Activated CD8-positive, alpha-beta T cell treated with anti-CD3 and anti-CD28 coated beads, Interleukin-2, amount 10 ng/mL, durations not matched to agents 7 days and 5 days (primary cell): Measurements from ENCODE around the gene ARFGAP1. TPM values are rescaled to one million over a fixed set of nuclear protein-coding genes. Genes with fewer than 3 reads are reported as not detected.
"Not testable (repeated sequence)": the region's sequence is repeated elsewhere in the genome, so short reads cannot be mapped to it uniquely, and the experiment has no call there.

Source experiments
- ATAC-seq: fragments of 150-1000 bp; cut with Tn5 transposase; one replicate; pipeline ENCODE4 v1.10.0; 2021; ENCODE audit warnings: moderate library complexity
- CTCF ChIA-PET: fragments of 350-600 bp; sonication (Branson Sonifier 250); formaldehyde crosslinking; loops from one replicate; lab custom pipeline; 2021; ENCODE audit warnings: antibody characterized with exemption; lab: Charles Lee
- POLR2A ChIA-PET: fragments of 350-600 bp; sonication (Branson Sonifier 250); formaldehyde crosslinking; loops from one replicate; lab custom pipeline; 2021; ENCODE audit warnings: antibody characterized with exemption; lab: Charles Lee
- DNase-seq: peaks from one replicate; pipeline ENCODE4 v3.0.0-alpha.2; 2020
- H3K27ac Mint-ChIP-seq: one replicate; pipeline ENCODE4 v1.8.0; 2021; ENCODE audit warnings: mild to moderate bottlenecking, mixed read lengths
- H3K27me3 Mint-ChIP-seq: one replicate; pipeline ENCODE4 v1.8.0; 2021; ENCODE audit warnings: low read depth, mixed read lengths
- H3K36me3 Mint-ChIP-seq: one replicate; pipeline ENCODE4 v1.8.0; 2021; ENCODE audit warnings: low read depth, mixed read lengths
- H3K4me1 Mint-ChIP-seq: one replicate; pipeline ENCODE4 v1.8.0; 2021; ENCODE audit warnings: low read depth, mixed read lengths
- H3K4me3 Mint-ChIP-seq: one replicate; pipeline ENCODE4 v1.8.0; 2021; ENCODE audit warnings: mild to moderate bottlenecking, mixed read lengths
- H3K9me3 Mint-ChIP-seq: one replicate; pipeline ENCODE4 v1.8.0; 2022; ENCODE audit warnings: mixed read lengths; ENCODE audit not compliant: insufficient read depth
- total RNA-seq, 2 experiments: library from RNA; stranded (reverse); gene quantifications; one replicate each; pipeline ENCODE4 v1.2.3, GENCODE V29; 2021

ARFGAP1 gene
- total RNA-seq, 2 experiments from 2014 or later, result 68.7 to 75.6 TPM

GRCh38 chr20:63330084-63330760, 57.6 kb downstream of the ARFGAP1 start:
- Mint-ChIP-seq H3K27me3 (no peaks in the 10 kb centered on the region), H3K4me3 (no peak overlapping the region), H3K9me3 (peaks cover 6% of the 10 kb centered on the region), H3K27ac (no peak overlapping the region), H3K36me3 (no peaks in the 10 kb centered on the region), H3K4me1 (peaks cover 5% of the 10 kb centered on the region)
- POLR2A ChIA-PET, result interaction anchor here (0.6 kb wide), 1 partner anchor 15 kb away, joined by 3 read pairs; no protein-coding TSS in a partner anchor
- CTCF ChIA-PET, result no interaction called here
- no peak for DNase-seq
- no peak for ATAC-seq

DNA sequence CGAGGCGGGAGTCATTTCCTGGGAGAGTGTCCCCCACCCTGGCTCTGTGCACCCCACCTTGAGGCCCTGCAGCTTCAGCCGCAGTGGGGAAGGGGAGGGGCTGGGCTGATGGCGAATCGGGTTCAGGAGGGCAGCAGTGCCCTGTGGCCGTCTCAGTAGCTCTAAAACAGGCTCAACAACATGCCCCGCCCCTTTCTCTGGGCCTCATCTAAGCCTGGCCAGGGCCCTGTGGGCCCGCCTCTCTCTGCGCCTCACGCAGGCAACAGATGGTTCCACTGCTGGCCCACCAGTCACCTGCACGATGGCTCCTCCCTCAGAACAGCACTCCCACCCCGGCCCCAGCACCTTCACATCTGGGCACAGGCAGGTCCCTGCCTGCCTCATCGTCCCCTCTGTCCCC, 58.3 kb downstream of the ARFGAP1 start:
- H3K4me3 Mint-ChIP-seq, result no peak overlapping the region
- ATAC-seq (no peak), DNase-seq (no peak)
- no peak overlapping the region for H3K27ac Mint-ChIP-seq
- peaks cover 5% of the 10 kb centered on the region for H3K4me1 Mint-ChIP-seq
- POLR2A ChIA-PET, result no interaction called here
- H3K27me3 Mint-ChIP-seq, result no peaks in the 10 kb centered on the region
- H3K36me3 Mint-ChIP-seq, result no peaks in the 10 kb centered on the region
- CTCF ChIA-PET, result no interaction called here
- H3K9me3 Mint-ChIP-seq, result peaks cover 6% of the 10 kb centered on the region

- CTCF ChIA-PET, result no interaction called here
- H3K4me3 Mint-ChIP-seq, result no peak overlapping the region
These were observed 59.3 kb downstream of the ARFGAP1 start for GRCh38 chr20:63331741-63332400.

DNA sequence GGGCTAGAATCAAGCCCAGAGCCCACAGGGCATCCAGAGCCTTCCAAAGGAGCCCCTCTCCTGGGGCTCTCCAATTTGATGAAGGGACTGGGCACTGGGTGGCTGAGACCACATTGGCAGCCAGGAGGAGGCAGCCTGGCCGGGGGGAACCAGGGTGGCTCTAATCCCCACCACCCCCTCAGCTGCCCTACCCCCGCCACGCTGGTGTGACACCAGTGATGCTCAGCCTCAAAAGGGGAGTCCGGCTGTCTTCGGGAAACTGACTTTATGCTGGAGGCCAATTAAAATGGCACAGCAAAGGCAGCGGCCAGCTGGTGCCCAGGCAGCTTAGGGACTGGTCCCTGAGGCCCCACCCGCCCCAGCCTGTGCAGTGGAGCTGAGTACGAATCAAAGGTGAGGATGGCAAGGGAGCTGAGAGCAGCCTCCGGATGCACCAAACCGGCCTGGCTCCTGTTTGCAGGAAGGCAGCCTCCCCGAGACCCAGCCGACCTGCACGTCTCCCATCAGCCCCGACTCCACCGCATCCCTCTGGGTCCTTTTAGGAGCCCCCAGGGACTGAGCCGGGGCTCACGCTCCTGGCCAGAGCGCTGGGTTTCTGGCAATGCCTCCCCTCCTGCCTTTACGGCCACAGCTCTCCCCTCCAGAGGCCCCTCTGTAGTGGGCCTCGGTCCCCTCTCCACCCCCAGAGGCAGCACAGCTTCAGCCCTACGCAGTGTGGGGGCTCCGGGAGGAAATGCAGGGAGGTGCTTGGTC, 60.1 kb downstream of the ARFGAP1 start:
- DNase-seq (no peak), ATAC-seq (no peak)
- Mint-ChIP-seq H3K4me3 (no peak overlapping the region), H3K9me3 (peaks cover 3% of the 10 kb centered on the region), H3K27me3 (peaks cover 4% of the 10 kb centered on the region), H3K27ac (no peak overlapping the region), H3K36me3 (no peaks in the 10 kb centered on the region), H3K4me1 (no peaks in the 10 kb centered on the region)
- CTCF ChIA-PET, result no interaction called here
- POLR2A ChIA-PET, result no interaction called here

More at GRCh38 chr20:63331741-63332400, 59.3 kb downstream of the ARFGAP1 start:
- ATAC-seq, result no peak
- Mint-ChIP-seq H3K9me3 (peaks cover 6% of the 10 kb centered on the region), H3K4me1 (peaks cover 3% of the 10 kb centered on the region), H3K27ac (no peak overlapping the region), H3K27me3 (peaks cover 4% of the 10 kb centered on the region), H3K36me3 (no peaks in the 10 kb centered on the region)
- DNase-seq, result no peak
- POLR2A ChIA-PET, result no interaction called here

- Mint-ChIP-seq H3K4me3 (no peak overlapping the region), H3K27ac (no peak overlapping the region), H3K9me3 (peaks cover 3% of the 10 kb centered on the region), H3K36me3 (no peaks in the 10 kb centered on the region), H3K27me3 (peaks cover 7% of the 10 kb centered on the region), H3K4me1 (no peaks in the 10 kb centered on the region)
- ATAC-seq (no peak), DNase-seq (no peak)
- ChIA-PET POLR2A (no interaction called here), CTCF (no interaction called here)
These were observed 60.7 kb downstream of the ARFGAP1 start for GRCh38 chr20:63333241-63333836.

DNA sequence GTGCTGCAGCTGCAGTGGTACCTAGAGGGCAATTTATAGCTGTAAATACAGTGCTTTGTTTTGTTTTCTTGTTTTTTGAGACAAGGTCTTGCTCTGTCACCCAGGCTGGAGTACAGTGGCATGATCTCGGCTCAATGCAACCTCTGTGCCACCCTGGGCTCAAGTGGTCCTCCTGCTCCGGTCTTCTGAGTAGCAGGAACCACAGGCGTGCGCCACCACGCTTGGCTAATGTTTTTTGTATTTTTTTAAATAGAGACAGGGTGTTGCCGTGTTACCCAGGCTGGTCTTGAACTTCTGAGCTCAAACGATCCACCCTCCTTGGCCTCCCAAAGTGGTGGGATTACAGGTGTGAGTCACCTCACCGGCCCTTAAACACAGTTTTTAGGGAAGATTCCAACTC, 61.7 kb downstream of the ARFGAP1 start:
- CTCF ChIA-PET, result no interaction called here
- peaks cover 9% of the 10 kb centered on the region for H3K27me3 Mint-ChIP-seq

GRCh38 chr20:63335060-63335459, 62.4 kb downstream of the ARFGAP1 start:
- POLR2A ChIA-PET, ATAC-seq, H3K4me3 Mint-ChIP-seq, H3K27me3 Mint-ChIP-seq, H3K27ac Mint-ChIP-seq, CTCF ChIA-PET, H3K9me3 Mint-ChIP-seq, H3K4me1 Mint-ChIP-seq, DNase-seq, H3K36me3 Mint-ChIP-seq: not testable (repeated sequence)

More for the DNA sequence above, 61.7 kb downstream of the ARFGAP1 start:
- Mint-ChIP-seq H3K9me3 (peaks cover 3% of the 10 kb centered on the region), H3K27ac (no peak overlapping the region), H3K4me1 (no peaks in the 10 kb centered on the region), H3K4me3 (no peak overlapping the region), H3K36me3 (no peaks in the 10 kb centered on the region)
- ATAC-seq (no peak), DNase-seq (no peak)
- POLR2A ChIA-PET, result no interaction called here

DNA sequence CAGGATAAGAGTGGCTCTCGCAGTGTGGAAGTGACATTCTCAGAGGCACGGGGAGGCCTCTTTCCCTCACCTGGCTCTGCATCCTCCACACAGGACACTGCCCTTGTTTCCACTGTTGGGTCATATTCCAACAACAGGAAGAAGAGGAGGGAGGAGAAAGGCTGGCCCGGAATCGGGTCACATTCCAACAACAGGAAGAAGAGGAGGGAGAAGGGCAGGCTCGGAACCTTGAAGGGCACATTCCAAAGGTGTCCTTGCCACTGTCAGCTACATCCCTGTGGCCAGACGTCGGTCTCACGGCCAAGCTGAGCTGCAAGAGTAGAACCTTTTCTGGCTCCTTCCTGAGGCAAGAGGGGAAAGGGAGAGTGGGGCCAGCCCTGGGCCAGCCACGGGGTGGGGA, 63.1 kb downstream of the ARFGAP1 start:
- Mint-ChIP-seq H3K27me3 (peaks cover 9% of the 10 kb centered on the region), H3K4me3 (no peak overlapping the region), H3K36me3 (no peaks in the 10 kb centered on the region), H3K9me3 (peaks cover 3% of the 10 kb centered on the region), H3K4me1 (no peaks in the 10 kb centered on the region), H3K27ac (no peak overlapping the region)
- CTCF ChIA-PET, result no interaction called here
- POLR2A ChIA-PET, result no interaction called here
- DNase-seq (no peak), ATAC-seq (no peak)

GRCh38 chr20:63336232-63336752, 63.7 kb downstream of the ARFGAP1 start:
- ChIA-PET CTCF (no interaction called here), POLR2A (no interaction called here)
- no peak overlapping the region for H3K27ac Mint-ChIP-seq
- no peak overlapping the region for H3K4me3 Mint-ChIP-seq
- no peaks in the 10 kb centered on the region for H3K4me1 Mint-ChIP-seq
- no peak for DNase-seq
- ATAC-seq, result no peak
- peaks cover 3% of the 10 kb centered on the region for H3K9me3 Mint-ChIP-seq
- H3K27me3 Mint-ChIP-seq, result peaks cover 9% of the 10 kb centered on the region
- no peaks in the 10 kb centered on the region for H3K36me3 Mint-ChIP-seq

- Mint-ChIP-seq H3K27ac (no peak overlapping the region), H3K4me3 (no peak overlapping the region), H3K36me3 (no peaks in the 10 kb centered on the region), H3K27me3 (peaks cover 9% of the 10 kb centered on the region), H3K4me1 (no peaks in the 10 kb centered on the region), H3K9me3 (no peaks in the 10 kb centered on the region)
- no peak for ATAC-seq
- DNase-seq, result no peak
- CTCF ChIA-PET, result no interaction called here
- POLR2A ChIA-PET, result no interaction called here
These were observed 65.3 kb downstream of the ARFGAP1 start for GRCh38 chr20:63337786-63338420.
